WTC11 (cell line): Measurements from ENCODE around the gene CYP21A2.
"Not testable (repeated sequence)": the region's sequence is repeated elsewhere in the genome, so short reads cannot be mapped to it uniquely, and the experiment has no call there.

Experiments
- ATF3 ChIP-seq: sonication (generic); formaldehyde crosslinking; conservative IDR thresholded peaks from 2 replicates; pipeline ENCODE4 v1.8.1; 2022; ENCODE audit warnings: mild to moderate bottlenecking, missing genetic modification reagents
- CREB1 ChIP-seq: sonication (generic); formaldehyde crosslinking; IDR thresholded peaks from 2 replicates; pipeline ENCODE4 v1.8.0; 2023; ENCODE audit warnings: mild to moderate bottlenecking, missing genetic modification reagents
- CTCF ChIP-seq: fragments of 200-600 bp; IDR thresholded peaks from 2 replicates; pipeline ENCODE4 v1.8.0; 2022; ENCODE audit warnings: antibody characterized with exemption
- ERG ChIP-seq: fragments of 250-450 bp; sonication (Bioruptor Pico); IDR thresholded peaks from 2 replicates; pipeline ENCODE4 v1.8.0; 2021; ENCODE audit warnings: mild to moderate bottlenecking
- FOXK1 ChIP-seq: sonication (generic); formaldehyde crosslinking; IDR thresholded peaks from 2 replicates; pipeline ENCODE4 v1.8.0; 2022; ENCODE audit warnings: mild to moderate bottlenecking, moderate library complexity, missing genetic modification reagents
- JUN ChIP-seq: sonication (generic); formaldehyde crosslinking; IDR thresholded peaks from 2 replicates; pipeline ENCODE4 v1.8.0; 2023; ENCODE audit warnings: mild to moderate bottlenecking, missing genetic modification reagents
- NR2C2 ChIP-seq: sonication (generic); formaldehyde crosslinking; IDR thresholded peaks from 2 replicates; pipeline ENCODE4 v1.8.0; 2022; ENCODE audit warnings: mild to moderate bottlenecking, missing genetic modification reagents
- STAT6 ChIP-seq: sonication (generic); formaldehyde crosslinking; conservative IDR thresholded peaks from 2 replicates; pipeline ENCODE4 v1.8.1; 2023; ENCODE audit warnings: mild to moderate bottlenecking, low read depth, missing genetic modification reagents, moderate library complexity
- TCF7 ChIP-seq: sonication (generic); formaldehyde crosslinking; IDR thresholded peaks from 2 replicates; pipeline ENCODE4 v1.8.0; 2022; ENCODE audit warnings: mild to moderate bottlenecking, low read depth, missing genetic modification reagents, moderate library complexity
- ZBTB21 ChIP-seq: sonication (generic); formaldehyde crosslinking; IDR thresholded peaks from 2 replicates; pipeline ENCODE4 v1.8.1; 2023; ENCODE audit warnings: mild to moderate bottlenecking, missing genetic modification reagents, borderline replicate concordance
- ZBTB43 ChIP-seq: sonication (generic); formaldehyde crosslinking; IDR thresholded peaks from 2 replicates; pipeline ENCODE4 v1.8.1; 2023; ENCODE audit warnings: mild to moderate bottlenecking, missing genetic modification reagents
- ZNF512 ChIP-seq: sonication (generic); formaldehyde crosslinking; IDR thresholded peaks from 2 replicates; pipeline ENCODE4 v1.8.1; 2022; ENCODE audit warnings: missing genetic modification reagents, borderline replicate concordance

- TF ChIP-seq NR2C2 (CRISPR knock-in tag); CTCF; STAT6 (CRISPR knock-in tag); ATF3 (CRISPR knock-in tag); ZBTB43 (CRISPR knock-in tag); JUN (CRISPR knock-in tag); TCF7 (CRISPR knock-in tag); FOXK1 (CRISPR knock-in tag); ERG; ZBTB21 (CRISPR knock-in tag); CREB1 (CRISPR knock-in tag); ZNF512 (CRISPR knock-in tag): not testable (repeated sequence)
Observed at GRCh38 chr6:32029553-32029952, 8.7 kb upstream of the CYP21A2 start.
